GM10847 (cell line): Measurements from ENCODE around the gene ARHGAP30.

ENCODE experiments used
- POLR2A ChIP-seq: IDR thresholded peaks from 2 replicates; pipeline ENCODE4 v1.6.1; 2011; ENCODE audit not compliant: insufficient read length; ENCODE audit errors: extremely low read depth

ARHGAP30 gene

DNA sequence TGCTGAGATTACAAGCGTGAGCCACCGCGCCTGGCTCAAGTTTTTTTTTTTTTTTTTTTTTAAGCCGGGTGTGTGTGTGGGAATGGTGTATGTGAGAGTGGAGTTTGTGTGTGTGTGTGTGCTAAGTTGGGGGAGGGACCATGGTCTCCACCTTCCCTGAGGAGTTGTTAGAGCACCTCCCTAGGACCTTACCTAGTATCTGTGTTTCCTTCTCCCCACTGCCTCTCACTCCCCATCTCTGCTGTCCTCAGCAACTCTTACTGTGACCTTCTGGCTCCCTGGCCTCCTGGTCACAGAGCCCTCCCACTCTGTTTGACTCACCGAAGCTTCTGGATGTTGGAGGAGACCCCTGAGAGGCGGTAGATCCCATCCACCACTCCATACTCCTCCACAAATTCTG, 10.4 kb downstream of the ARHGAP30 start:
- TF ChIP-seq POLR2A: no peak

DNA sequence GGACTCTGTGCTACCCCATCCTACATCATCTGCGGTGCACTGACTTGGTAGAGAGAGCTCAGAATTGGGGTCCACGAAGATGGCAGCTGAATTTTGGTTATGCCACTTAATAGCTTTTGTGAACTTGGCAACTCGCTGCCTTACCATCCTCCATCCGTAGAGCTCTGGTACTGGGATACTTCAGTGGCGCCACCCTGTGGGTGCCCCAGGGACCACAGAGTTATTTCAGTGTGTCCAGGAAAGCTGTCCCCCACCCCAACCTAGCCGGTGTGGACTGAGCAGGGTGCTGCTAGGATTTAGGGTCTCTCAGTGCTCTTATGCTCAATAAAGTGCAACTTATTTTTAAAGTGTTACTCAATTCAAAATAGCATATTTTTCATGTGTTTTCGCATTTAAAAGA, 14.9 kb downstream of the ARHGAP30 start:
- TF ChIP-seq POLR2A: no peak

DNA sequence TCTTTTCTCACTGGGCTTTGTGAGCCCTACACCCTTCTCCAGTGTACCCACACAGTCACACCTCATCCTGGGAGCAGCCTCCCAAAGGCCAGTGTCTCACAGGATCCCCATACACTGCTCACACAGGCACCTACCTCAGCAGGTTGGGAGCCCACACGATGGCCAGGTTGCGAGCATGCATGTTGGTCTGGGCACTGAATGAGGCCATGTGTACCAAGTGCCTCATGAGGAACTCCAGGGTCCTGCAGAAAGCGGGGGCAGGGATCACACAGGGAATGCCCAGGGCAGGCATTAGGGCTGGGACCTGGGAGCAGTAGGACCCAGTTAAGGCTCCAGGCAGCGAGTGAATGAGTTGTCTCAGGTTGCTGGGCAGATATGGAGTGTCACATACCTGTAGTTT, 15.5 kb downstream of the ARHGAP30 start:
- no peak for TF ChIP-seq POLR2A

DNA sequence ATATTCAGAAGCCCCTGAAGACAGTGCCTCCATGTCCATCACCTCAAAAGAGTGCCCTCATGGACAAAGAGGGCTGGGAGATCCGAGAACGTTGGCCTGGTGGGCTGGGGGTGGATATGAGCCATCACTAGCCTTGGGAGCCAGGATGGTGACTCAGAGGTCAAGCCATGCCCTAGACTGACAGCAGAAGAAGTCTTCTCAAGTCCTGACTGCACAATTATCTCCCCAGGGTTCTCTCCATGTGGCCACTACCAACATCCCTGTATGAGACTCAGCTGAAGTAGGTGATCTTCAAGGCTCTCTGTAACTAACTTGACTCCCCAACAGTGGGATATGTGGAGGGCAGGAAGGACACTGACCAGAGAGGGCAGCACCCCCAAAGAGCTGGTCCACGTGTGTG, 16.8 kb downstream of the ARHGAP30 start:
- TF ChIP-seq POLR2A: no peak

DNA sequence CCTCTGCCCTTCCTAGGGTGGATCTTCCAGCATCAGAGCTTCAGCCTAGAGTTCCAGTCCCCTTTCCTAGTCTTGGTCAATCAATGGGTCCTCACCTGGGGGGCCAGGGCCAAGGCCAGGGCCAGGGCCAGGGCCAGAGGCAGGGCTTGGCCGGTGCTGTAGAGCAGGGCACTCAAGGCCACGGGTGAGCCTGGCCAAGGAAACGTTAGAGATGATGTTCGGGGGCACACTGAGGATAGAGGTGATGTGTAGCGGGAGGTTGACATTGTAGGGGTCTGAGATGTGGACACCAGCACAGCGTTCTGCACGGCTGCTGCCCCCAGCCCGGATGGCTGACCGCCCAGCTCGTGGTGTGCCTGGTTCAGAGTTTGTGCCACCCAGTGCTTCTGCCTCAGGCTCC, 18.5 kb downstream of the ARHGAP30 start:
- TF ChIP-seq POLR2A: no peak

DNA sequence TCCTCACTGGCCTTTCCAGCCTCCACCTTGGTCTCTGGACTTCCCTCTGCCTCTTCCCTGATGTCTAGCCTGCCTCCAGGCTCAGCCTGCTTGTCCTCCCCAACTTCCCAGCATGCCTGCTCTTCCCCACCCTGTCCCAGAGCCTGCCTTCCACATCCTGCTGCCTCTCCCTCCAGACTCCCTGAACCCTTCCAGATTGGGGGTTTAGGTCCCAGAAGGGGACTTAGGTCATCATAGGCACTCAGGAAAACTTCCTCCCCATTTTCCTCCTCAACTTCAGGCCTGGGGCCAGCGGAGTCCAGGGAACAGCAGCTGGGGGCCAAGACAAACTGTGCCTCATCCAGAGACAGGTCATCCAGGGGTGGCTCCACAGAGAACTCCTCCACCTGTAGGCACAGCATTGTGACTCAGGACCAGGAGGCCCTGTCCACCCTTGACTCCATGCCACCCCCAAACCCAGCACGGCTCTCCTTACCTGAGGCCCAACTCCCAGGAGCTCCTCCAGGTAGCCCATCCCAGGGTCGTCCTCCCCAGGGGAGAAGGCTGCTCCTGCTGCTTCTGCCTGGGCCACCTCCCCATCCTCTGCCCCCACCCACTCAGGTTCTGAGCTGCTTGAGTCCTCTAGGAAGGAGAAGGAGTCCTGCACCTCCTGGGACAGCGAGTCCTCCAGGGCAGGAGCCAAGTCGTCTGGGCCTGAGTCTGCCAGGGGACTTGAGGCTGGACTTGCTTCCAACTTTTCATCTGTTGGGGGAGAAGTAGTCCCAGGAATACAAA, 20.6 kb downstream of the ARHGAP30 start:
- TF ChIP-seq POLR2A: no peak

DNA sequence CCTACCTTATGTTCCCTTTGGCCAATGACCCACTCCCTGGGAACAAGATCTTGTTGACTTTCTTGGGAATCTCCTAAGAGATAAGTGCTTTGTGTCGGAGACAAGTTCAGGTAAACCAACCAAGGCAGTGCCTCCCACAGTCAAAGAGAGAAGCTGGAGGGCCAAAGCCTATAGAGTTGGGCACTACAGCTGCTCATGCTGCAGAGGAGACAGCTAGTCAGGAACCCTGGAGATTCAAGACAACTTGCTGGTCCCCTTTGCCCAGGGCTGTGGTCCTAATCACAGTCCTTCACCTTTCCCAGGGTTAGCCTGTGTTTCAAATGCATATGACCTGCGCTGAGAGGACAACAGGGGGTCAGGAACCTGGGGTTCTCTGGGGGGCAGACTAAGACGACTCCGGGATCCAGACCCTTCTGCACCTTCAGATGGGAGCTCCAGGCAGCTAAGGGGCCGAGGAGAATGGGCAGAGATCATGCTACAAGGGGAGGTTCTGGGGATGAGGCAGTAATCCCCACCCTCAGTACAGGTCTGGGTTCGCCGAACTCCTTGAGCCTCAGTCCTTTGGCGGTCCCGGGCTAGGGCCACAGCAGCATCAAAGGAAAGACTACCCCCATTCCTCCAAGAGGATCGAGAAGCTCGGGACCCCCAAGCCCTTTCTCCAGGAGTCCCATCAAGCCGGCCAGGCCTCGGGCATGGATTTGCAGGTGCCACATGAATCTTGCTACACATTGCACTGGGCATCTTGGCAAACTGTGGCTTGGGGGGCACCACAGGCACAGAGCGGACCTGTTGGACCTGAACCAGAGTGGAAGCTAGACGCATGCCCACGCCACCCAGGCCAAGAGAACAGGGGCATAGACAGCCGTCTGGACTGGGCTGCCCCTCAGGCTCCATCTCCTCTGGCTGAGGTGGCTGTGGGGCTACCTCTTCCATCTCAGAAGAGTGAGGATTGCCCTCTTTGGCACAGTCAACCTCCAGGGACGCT, 22.0 kb downstream of the ARHGAP30 start:
- no peak for TF ChIP-seq POLR2A

DNA sequence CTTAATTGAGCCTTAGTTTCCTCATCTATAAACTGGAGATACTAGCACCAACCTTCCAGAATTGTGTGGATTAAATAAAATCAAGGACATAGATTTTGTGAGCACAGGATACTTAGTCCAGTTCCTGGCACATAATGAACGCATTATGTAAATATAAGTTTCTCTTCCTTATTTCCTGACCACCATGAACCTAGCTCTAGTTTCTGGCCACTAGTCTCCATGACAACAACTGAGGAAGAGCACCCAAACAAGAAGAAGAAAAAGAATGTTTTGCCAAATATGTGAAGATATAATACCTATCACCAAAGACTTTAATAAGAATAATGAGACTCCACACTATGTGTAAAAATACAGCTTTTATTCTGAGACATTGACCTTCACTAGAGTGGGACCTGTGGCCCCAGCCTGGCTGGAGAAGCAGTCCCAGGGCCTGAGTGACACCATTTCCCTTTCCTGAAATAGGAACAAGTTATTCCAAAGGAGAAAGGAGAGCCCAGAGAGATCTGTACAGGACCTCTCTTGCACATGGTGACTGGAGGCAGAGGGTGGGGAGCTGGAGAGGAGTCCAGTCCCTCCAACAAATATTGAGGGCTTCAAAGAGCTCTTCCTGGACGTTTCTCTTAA, 23.0 kb downstream of the ARHGAP30 start:
- TF ChIP-seq POLR2A: no peak

DNA sequence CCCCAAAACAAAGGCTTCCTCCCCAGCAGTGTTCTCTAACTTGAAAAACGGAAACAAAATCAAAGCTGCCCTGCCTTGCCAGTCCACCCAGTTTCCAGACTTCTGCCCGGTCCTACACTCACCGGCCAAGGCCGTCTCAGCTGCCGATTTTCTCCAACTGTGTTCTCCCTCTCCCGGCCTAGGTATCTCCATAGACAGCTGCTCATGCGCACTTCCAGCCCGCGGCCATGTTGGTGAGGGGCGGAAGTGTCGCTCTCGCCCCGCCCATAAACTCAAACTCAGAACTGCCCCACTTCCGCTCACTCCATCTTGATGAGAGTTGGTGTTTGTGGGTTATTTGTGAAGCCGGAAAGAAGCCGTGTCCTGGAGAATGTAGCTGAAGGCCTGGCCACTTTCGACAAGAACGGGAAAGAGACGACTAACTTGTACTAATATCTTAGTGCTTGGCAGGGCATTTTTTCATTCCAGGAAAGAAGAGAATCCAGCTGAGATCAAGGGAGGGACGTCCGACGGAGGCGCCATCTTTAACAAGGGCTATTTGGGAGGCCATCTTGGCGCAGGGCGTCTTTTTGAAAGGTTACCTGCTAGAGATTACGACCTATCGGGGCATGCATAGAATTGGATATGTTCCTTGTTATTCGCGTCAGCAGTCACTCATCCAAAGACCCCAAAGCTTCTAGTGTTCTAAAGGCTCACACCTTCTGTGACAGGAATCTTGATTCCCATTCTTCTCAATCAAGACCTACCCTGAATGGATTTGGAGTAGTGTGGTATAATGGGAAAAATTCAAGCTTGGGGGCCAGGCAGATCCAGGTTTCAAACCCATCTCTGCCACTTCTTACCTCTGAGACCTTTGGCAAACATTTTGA, 23.7 kb downstream of the ARHGAP30 start, which contains the start of gene USF1:
Gene USF1 (minus strand): TSS at position 242 of the 869 bp plus-strand sequence. CDS start 2,702 bp downstream, outside the sequence.
- TF ChIP-seq POLR2A: peak; percentile 57

DNA sequence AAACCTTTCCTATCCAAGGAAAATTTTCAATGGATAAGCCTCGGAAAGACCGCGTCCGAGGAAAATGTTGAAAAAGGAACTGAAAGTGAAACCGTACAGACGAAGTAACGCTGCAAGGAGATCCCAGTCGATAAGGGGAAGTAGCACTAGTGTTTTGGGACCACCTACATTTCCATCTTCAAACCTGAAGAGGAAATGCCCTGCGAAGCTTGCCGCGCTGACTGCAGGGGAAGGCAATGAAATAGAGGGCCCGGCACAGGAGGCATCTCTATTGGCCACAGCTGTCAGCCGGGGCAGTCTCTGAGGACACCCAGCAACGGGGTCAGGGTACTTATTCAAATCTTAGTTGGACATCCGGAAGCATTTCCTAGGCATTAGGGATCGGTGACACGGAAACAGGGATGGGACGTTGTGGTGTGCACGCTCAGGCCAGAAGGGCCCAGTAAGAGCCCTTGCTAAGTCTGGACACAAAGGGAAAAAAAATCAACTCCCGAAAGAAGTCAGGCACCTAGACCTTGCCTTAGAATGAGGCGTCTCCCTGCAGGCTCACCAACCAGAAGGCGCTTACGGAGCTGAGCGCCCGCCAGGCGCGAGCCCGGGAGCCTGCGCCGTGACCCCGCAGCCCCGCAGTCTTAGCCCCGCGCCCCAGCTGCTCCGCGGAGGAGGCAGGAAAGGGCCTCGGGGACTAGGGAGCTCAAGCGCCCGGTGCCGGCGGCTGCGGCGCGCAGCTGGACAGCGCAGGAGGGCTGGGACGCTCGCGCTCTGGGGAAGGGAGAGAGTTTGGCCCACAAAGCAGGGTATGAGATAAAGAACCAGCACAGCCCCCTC, 24.6 kb downstream of the ARHGAP30 start:
- peak; percentile 26 for TF ChIP-seq POLR2A

DNA sequence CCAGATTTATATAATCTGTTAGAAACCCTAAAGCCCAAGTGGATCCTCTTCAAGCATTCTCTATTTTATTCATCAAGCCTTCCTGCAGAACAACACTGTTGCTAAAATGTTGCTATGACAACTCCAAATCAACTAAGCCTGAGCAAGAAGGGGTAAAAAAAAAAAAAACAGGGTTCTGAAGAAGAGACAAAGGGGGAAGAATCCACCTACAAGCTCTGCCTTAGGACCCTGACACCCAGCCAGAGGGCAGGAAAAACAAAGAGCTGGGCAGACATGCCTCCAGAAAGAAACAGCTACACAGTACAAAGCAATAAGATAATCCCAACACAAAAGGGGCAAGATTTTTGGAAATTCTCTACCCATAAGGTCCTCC, 25.2 kb downstream of the ARHGAP30 start:
- TF ChIP-seq POLR2A: no peak

DNA sequence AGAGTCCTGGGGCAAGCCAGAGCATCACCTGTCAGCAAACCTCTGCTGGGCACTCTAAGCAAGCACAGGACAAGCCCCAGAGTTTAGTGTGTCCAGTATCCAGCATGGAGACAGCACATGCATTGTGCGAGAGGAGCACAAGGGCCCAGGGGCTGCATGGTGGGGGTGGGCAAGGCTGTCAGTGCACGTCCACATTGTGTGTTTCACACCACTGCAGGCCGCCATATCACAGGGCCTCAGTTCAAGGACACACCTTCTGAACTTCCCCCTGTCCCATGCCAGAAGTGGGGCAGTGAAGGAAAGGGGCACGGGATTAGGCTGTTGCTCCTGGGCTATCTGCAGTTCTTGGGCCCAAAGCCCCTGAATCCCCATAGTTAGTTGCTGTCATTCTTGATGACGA, 30.1 kb downstream of the ARHGAP30 start:
- TF ChIP-seq POLR2A: no peak

DNA sequence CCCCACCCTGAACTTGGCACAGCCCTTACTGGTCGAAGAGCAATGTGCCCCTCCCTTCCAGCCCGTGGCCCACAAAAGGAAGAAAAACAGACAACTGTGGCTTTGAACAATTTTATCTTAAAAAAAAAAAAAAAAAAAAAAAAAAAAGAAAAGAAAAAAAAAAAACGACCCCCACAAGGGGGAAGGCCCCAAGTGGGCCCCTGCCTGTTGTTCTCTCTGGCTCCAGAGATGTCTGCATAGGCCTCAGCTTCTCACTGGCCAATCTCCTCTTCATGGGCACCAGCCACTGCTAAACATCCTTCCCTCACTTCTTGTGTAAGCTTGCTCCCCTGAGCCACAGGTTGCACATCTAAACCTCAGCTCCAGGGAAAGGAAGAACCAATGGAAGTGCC, 30.5 kb downstream of the ARHGAP30 start:
- TF ChIP-seq POLR2A: no peak
